HepG2 (cell line): Measurements from ENCODE around the gene VWA1. TPM values are rescaled to one million over a fixed set of nuclear protein-coding genes. Genes with fewer than 3 reads are reported as not detected.
A peak's percentile ranks its signal among the peaks of the same experiment; 100 is the strongest.
"Not testable (repeated sequence)": the region's sequence is repeated elsewhere in the genome, so short reads cannot be mapped to it uniquely, and the experiment has no call there.

Experiments
- ATAC-seq: fragments of 200-7000 bp; cut with Tn5 transposase; 3 replicates; pipeline ENCODE4 v1.9.1; 2020; ENCODE audit warnings: mild to moderate bottlenecking, moderate library complexity
- BruUV-seq: library from RNA; stranded (reverse); fragments of 400-500 nt; replicated peaks from 2 replicates; lab custom pipeline; 2021; lab: Mats Ljungman, UMichigan
- CTCF ChIA-PET: fragments of 300-600 bp; formaldehyde crosslinking; extraction: SDS; loops from one replicate; lab custom pipeline; 2021; ENCODE audit warnings: low total read pairs, inconsistent platforms, low intra/inter-chr PET ratio; lab: Yijun Ruan, JAX
- POLR2A ChIA-PET: fragments of 350-600 bp; sonication (Branson Sonifier 250); formaldehyde crosslinking; loops from one replicate; lab custom pipeline; 2020; ENCODE audit warnings: antibody characterized with exemption, inconsistent platforms; lab: Yijun Ruan, JAX
- DNase-seq: peaks from one replicate; pipeline ENCODE4 v3.0.0-alpha.2; 2015; ENCODE audit warnings: low spot score
- FAIRE-seq: peaks from 3 replicates; lab custom pipeline; 2011; peaks lifted over from hg19 to GRCh38; lab: Jason Lieb, UNC
- H2AFZ ChIP-seq: one replicate; pipeline ENCODE4 v1.6.1; 2011; ENCODE audit warnings: low read length, inconsistent platforms
- H3K27ac ChIP-seq: fragments of 300-600 bp; 3 replicates; pipeline ENCODE4 v1.8.0; 2011; ENCODE audit warnings: mixed run types, mild to moderate bottlenecking, mixed read lengths, low read length, inconsistent platforms; ENCODE audit not compliant: insufficient read depth; ENCODE audit errors: extremely low read length
- H3K27me3 ChIP-seq, 2 experiments: fragments of 200-600 bp in 1 of 2; 2 replicates in 1 of 2; 3 replicates in 1 of 2; pipeline versions ENCODE4 v1.6.0 to v1.8.0; 2011; ENCODE audit warnings: low read length in 2 of 2, mild to moderate bottlenecking in 2 of 2, moderate library complexity in 2 of 2, inconsistent platforms in 1 of 2; ENCODE audit not compliant: insufficient read depth in 2 of 2, control insufficient read depth in 1 of 2
- H3K36me3 ChIP-seq, 2 experiments: fragments of 200-600 bp in 1 of 2; replicated peaks in 1 of 2; 2 replicates in 1 of 2; 3 replicates in 1 of 2; pipeline versions ENCODE4 v1.5.1 to v1.8.0; 2011; ENCODE audit warnings: low read length in 2 of 2, inconsistent platforms in 1 of 2; ENCODE audit not compliant: insufficient read depth in 2 of 2, control insufficient read depth in 1 of 2
- H3K4me1 ChIP-seq: 2 replicates; pipeline ENCODE4 v1.5.1; 2012; ENCODE audit warnings: low read length, inconsistent platforms; ENCODE audit not compliant: insufficient read depth
- H3K4me2 ChIP-seq: 2 replicates; pipeline ENCODE4 v1.6.0; 2011; ENCODE audit warnings: low read depth, low read length, inconsistent platforms
- H3K4me3 ChIP-seq, 3 experiments: fragments of 200-600 bp in 1 of 3; sonication (generic), shearing (Covaris generic) in 1 of 3; replicated peaks in 1 of 3; 2 replicates each; pipeline ENCODE4 v1.5.1; 2011 to 2016; ENCODE audit warnings: low read length in 3 of 3, inconsistent platforms in 2 of 3, low read depth in 2 of 3, mild to moderate bottlenecking in 2 of 3, control low read depth in 1 of 3, mixed read lengths in 1 of 3; ENCODE audit not compliant: insufficient read depth in 1 of 3
- H3K79me2 ChIP-seq: one replicate; pipeline ENCODE4 v1.6.1; 2011; ENCODE audit warnings: low read length, inconsistent platforms; ENCODE audit not compliant: insufficient read depth
- H3K9ac ChIP-seq: 2 replicates; pipeline ENCODE4 v1.6.0; 2011; ENCODE audit warnings: mild to moderate bottlenecking, low read depth, low read length, inconsistent platforms; ENCODE audit not compliant: insufficient read depth
- H3K9me3 ChIP-seq: 2 replicates; pipeline ENCODE4 v1.5.1; 2012; ENCODE audit warnings: mild to moderate bottlenecking, low read length
- H4K20me1 ChIP-seq: 2 replicates; pipeline ENCODE4 v1.6.0; 2011; ENCODE audit warnings: inconsistent platforms, mild to moderate bottlenecking, low read length, moderate library complexity; ENCODE audit not compliant: insufficient read depth
- AFF4 ChIP-seq: sonication (generic); formaldehyde crosslinking; IDR thresholded peaks from 2 replicates; pipeline ENCODE4 v1.4.0; 2020; ENCODE audit warnings: missing genetic modification reagents
- WGBS: methylation state at CpG from one replicate; pipeline ENCODE4 v1.1.6; 2017; ENCODE audit warnings: low lambda C conversion rate; 5-methylcytosine and 5-hydroxymethylcytosine counted together
- in situ Hi-C: cut with HindIII; loops from 2 replicates; pipeline ENCODE4 v1.10.0; 2017; ENCODE audit warnings: low pct_unique_long_range_greater_than_20kb; ENCODE audit not compliant: extremely low pct_ligation_motif_present
- intact Hi-C: fragments of 100-400 bp; cut with micrococcal nuclease; formaldehyde crosslinking; loops from one replicate; pipeline ENCODE4 v1.10.0; 2022; ENCODE audit not compliant: unreplicated experiment
- polyA plus RNA-seq, 8 experiments: library from polyadenylated mRNA; depleted of rRNA in 3 of 8; stranded (reverse) in 7 of 8; unstranded in 1 of 8; fragments of >200 nt; fragmentation: Illumina TruSeq in 4 of 8; extraction: Trizol in 4 of 8; gene quantifications; 2 replicates each; pipeline versions ENCODE4 v1.2.1 to v1.2.3, GENCODE V29; 2011 to 2016; ENCODE audit warnings: low read depth in 4 of 8, missing spikeins in 1 of 8, mixed read lengths in 1 of 8; ENCODE audit not compliant: insufficient read depth in 1 of 8
- total RNA-seq, 5 experiments: library from RNA; depleted of rRNA; stranded (reverse); fragments of >200 nt; fragmentation: Illumina TruSeq; extraction: Trizol; gene quantifications; 2 replicates each; pipeline ENCODE4 v1.2.3, GENCODE V29; 2016; ENCODE audit warnings: low read depth in 1 of 5

VWA1 gene
- total and polyA plus RNA-seq, 2 of the 13 experiments (the other 11 are each of a cell fraction or from before 2014, with no cell fraction given): 40.9 to 57.5 TPM

- TF ChIP-seq AFF4 (CRISPR knock-in tag): no peak
Observed at GRCh38 chr1:1455366-1455884, 19.9 kb downstream of the VWA1 start (continued).

GRCh38 chr1:1455934-1456333, 20.4 kb downstream of the VWA1 start:
- H3K27ac ChIP-seq, H3K9me3 ChIP-seq, in situ Hi-C loops, CTCF ChIA-PET, H3K9ac ChIP-seq, H4K20me1 ChIP-seq, FAIRE-seq, BruUV-seq, intact Hi-C loops, H2AFZ ChIP-seq, H3K4me3 ChIP-seq, H3K4me2 ChIP-seq, POLR2A ChIA-PET, H3K36me3 ChIP-seq, DNase-seq, H3K79me2 ChIP-seq: not testable (repeated sequence)
- Histone ChIP-seq H3K27me3 (peaks cover 7 to 19% of the 10 kb centered on the region in 2 experiments; a peak in 3 of 5 replicates), H3K4me1 (peaks cover 12% of the 10 kb centered on the region)
- WGBS: 100% methylated on average over 1 of the region's 15 CpGs
- ATAC-seq: peak; percentile 54

- BruUV-seq, H3K9ac ChIP-seq, CTCF ChIA-PET, H3K4me3 ChIP-seq, POLR2A ChIA-PET, H3K36me3 ChIP-seq, intact Hi-C loops, H4K20me1 ChIP-seq, H3K79me2 ChIP-seq, H3K27ac ChIP-seq, DNase-seq, H3K9me3 ChIP-seq, in situ Hi-C loops, H2AFZ ChIP-seq, FAIRE-seq: not testable (repeated sequence)
- peak; percentile 31 for ATAC-seq
- H3K4me2 ChIP-seq: peak overlapping the region; percentile 46; the same call in 1 of the 2 replicates
- peaks cover 20% of the 10 kb centered on the region for H3K4me1 ChIP-seq
- peaks cover 9 to 20% of the 10 kb centered on the region in 2 experiments; a peak in 4 of 5 replicates for H3K27me3 ChIP-seq
- 51% methylated on average over 13 of the region's 22 CpGs for WGBS
Observed at GRCh38 chr1:1456683-1457255, 21.3 kb downstream of the VWA1 start.

DNA sequence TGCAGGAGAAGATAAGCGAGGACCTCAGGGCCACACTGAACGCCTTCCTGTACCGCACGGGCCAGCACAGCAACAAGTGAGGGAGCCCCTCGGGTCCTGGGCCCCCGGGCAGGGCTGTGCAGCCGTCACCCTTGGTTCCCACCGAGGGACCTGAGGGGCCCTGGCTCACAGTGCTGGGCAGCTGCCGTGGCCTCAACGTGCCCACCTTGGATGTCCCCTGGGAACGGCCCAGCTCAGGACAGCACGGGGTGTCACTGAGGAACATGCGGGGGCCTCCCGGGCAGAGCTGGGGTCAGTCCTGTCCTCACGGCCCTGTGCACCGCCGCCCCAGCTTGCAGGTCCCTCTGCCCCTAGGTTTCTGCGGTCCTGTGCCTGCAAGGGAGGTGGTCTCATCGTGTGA, 23.7 kb downstream of the VWA1 start:
- H3K4me2 ChIP-seq, intact Hi-C loops, POLR2A ChIA-PET, H3K27ac ChIP-seq, DNase-seq, CTCF ChIA-PET, H2AFZ ChIP-seq, H3K9me3 ChIP-seq, FAIRE-seq, H3K36me3 ChIP-seq, ATAC-seq, in situ Hi-C loops, H3K9ac ChIP-seq, H3K4me3 ChIP-seq, BruUV-seq, H4K20me1 ChIP-seq, H3K79me2 ChIP-seq: not testable (repeated sequence)
- WGBS: no CpG with 5 or more reads among the region's 19 CpGs
- peaks cover 6 to 20% of the 10 kb centered on the region in 2 experiments; a peak in 4 of 5 replicates for H3K27me3 ChIP-seq
- peaks cover 37% of the 10 kb centered on the region for H3K4me1 ChIP-seq
